NAMALWA (cell line): ENCODE data around the gene EMILIN2.
"Not testable (repeated sequence)": the region's sequence is repeated elsewhere in the genome, so short reads cannot be mapped to it uniquely, and the experiment has no call there.

Experiments
- DNase-seq: peaks from one replicate; pipeline ENCODE4 v3.0.0-alpha.2; 2015; ENCODE audit warnings: low spot score

EMILIN2 gene

GRCh38 chr18:2915486-2915885 lies 68.7 kb downstream of the EMILIN2 start:
- DNase-seq: not testable (repeated sequence)

- no peak for DNase-seq
Measured at GRCh38 chr18:2916184-2916583, 69.4 kb downstream of the EMILIN2 start.

- peak; percentile 82 for DNase-seq
Measured at GRCh38 chr18:2917259-2918047, 70.6 kb downstream of the EMILIN2 start.

DNA sequence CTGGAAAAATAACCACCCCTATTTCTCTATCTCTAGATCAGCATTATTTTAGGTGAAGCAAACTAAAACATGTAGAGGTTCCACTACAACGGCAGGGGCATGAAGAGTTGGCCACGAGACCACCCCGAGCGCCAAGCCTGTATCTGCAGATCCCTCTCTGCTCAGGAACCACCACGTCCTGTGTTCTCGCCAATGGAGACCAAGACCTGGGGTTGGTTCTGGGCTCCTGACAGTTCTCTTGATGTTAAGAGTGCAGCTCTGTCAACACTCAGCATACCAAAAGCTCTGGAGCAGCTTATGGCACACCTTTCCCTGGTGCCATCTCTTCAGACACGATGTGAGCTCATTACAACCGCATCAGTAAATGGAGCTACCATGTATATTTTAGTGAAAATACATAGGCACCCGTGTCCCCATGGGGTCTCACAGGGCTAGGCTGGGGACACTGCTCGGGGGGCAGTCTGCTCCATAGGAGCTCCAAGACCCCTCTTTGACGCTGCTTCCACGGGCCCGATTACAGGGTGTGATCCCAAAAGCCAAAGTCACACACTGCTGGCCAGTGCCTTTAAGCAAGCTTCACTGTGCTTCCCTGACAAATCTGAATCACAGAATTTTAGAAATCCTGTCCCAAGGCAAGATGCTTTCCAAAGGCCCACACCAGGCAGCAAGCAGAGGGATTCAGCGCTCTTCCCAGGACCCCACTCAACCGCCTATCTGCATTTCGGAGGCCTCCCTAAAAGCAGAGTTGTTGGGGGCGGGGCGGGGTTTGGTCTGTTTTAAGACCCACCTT lies 72.2 kb downstream of the EMILIN2 start:
- DNase-seq: no peak

- DNase-seq: no peak
Measured at GRCh38 chr18:2919600-2919999, 72.8 kb downstream of the EMILIN2 start.

- no peak for DNase-seq
Measured at GRCh38 chr18:2920027-2920426, 73.2 kb downstream of the EMILIN2 start.

GRCh38 chr18:2920546-2921343 lies 73.9 kb downstream of the EMILIN2 start:
- DNase-seq: no peak

DNA sequence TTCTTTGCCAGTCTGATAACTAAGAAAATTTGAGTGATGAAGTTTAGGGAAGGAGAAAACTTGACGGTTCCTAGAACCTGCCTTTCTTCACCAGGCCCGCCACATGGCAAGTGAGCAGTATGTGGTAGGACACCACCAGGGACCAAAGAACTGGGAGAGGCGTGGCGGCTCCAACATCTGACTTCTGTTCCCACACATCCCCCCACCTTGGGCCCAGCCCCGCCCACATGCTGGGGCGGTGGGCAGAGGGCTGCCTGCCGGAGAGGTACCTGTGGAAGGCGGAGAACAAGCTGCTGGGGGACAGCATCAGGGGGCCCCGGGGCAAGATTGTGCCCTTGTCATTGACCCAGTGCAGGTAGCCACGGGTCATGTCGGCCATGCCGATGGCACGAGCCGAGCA lies 75.0 kb downstream of the EMILIN2 start:
- DNase-seq: no peak

GRCh38 chr18:2923464-2923863 lies 76.7 kb downstream of the EMILIN2 start:
- no peak for DNase-seq

DNA sequence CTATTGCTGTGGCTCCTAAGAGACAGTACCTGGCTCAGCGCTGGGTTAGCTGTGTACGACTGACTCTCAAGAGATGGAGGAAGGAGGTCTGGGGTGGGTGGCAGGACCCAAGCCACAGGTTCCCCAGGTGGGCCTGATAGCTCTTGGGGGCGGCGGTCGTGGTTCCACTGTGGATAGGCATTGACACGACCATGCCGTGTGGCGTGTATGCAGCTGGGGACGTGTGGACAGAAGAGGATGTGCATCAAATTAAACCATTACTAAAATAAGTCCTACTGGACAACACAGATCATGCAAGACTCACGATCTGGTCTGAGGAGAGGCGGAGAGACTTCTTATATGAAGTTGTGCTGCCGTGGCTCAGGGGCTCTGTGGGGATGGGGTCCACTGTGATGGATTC lies 78.1 kb downstream of the EMILIN2 start:
- no peak for DNase-seq

DNA sequence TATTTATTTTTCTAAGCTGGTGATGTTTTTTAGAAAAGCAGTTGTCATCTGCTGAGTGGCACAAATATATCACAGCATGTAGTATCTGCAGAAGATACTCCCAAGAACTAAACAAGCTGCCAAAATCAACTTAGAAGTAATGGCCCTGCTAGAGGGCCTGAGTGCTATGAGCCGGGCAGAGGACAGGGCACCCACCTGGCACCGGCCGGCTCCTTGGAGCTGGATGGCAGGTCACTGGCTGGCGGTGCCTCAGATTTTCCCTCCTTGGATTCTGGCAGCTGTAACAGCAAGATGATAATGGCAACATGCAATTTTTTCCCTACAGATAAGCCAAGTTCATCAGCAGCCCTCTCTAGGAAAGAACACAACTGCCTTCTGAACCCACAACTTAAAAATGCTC lies 79.7 kb downstream of the EMILIN2 start:
- DNase-seq: no peak

DNA sequence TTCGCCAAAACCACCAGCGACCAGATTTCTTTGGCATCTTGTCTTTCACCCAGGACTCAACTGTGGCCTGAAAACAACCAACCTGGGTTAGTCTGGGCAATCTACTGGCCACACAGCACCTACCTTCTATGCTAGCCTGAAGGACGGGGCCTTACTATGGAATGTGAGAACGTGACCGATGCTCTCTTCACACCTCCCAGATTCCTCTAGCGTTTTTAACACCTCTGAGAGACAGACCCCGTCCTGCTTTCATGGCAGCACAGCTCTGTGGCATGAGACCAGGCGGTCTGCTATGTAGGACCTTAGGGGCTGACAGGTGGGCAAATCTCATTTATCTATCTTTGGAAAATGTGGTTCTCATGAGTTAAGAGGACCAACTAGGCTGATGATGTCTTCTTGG lies 80.9 kb downstream of the EMILIN2 start:
- DNase-seq: no peak

DNA sequence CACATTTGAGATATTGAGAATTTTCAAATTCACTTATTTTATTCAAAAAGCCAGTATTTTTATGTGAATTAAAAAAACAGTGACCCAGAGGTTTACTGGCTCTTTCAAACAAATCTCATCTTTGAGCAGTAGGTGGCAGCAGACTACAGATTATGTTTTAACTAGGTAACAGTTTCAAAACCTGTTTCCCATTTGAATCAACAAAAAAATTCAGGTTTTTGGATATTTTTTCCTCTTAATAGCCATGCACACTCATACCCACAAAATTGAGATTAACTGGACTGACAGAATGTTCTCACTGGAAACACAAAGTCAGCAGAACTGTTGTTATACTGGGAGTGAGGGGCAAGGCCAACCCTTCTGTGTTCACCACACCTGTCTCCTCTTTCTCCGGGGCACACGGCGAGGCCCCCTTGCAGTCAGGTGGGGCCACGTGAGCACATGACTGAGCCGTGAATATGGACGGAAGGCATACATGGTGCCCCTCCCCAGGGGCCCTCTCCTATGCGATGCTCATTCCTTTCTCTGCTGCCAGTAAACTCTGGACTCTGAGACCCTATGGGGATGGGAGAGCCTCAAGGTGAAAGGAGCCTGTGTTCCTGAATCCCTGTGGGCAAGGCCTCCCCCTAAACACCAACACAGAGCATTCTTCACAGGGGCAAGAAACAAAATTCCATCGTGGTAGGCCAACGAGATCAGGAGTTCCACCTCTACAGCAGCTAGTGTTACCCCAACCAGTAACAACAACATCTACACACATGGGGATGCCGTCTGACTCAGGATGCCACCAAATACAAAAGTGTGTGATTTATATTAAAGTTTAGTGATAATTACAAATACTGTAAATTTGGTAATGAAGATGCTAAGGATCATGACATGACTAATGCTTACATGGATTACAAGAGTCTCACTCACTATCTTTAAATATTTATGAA lies 85.7 kb downstream of the EMILIN2 start:
- peak; percentile 79 for DNase-seq

DNA sequence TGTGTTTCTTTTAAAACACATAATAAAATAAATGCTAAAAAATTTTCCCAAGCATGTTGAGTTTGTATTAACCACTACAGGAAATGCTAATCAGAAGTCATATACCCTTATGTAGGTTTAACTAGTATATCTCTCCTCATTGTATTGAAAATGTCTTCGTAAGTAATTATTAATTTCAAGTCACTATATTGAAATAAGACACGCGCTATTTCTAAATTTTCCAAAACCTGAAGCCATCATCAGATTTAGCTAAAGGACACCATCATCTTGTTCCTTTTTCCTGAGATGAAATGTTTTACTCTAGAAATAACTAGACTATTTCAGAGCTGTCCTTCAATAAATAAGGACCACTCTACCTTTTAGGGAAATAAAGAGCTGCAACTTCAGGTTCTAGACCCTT lies 87.2 kb downstream of the EMILIN2 start:
- no peak for DNase-seq

DNA sequence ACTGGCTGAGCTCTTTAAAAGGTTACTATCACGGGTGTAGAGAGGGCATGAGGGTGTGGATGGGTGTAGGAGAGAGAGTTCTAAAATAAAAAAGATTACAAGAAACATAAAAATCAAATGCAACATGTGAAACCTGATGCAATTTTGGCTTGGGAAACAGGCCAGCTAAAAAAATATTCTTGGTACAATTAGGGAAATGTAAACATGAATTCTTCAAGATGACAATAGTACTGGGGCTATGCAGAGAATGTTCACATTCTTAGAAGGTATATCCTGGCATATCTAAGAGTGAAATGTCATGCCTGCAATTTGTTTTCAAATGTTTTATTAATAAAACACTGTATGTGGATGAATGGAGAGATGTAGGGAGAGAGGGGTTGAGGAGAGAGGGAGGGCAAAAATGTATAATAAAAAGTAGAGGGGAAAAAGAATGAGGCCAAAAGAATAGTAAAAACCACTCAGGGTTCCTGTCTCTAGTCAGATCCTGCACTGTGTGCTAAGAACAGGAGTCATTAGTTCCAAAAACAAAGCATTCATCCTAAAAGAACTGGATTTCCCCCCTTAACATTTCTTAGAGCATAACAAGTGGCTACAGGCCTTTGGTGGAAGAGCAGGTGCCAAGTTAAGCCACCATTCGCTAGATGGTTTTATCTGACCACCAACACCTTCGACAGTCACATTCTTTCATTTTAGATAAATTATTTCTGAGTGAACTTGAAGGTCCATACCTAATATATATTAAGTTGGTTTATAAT lies 88.8 kb downstream of the EMILIN2 start:
- DNase-seq: no peak

- no peak for DNase-seq
Measured at GRCh38 chr18:2939317-2939716, 92.5 kb downstream of the EMILIN2 start.

DNA sequence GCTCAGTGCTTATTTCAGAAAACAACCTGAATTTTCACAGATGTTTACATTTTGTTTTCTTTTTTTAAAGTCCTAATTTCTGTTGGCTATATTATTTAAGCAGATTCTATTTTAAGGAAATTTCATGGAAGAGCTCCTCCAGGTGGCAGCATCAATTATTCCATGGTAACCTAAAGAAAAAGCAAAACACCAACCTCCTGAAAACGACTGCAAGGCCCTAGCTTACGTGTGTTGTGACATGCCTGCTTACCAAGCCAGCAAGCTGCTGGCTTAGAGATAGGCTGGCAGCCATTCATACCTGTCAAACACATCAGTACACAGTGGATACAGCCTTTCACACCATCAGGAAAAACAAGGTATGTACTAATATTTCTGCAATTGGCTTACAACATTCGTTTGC lies 101.2 kb downstream of the EMILIN2 start:
- no peak for DNase-seq

DNA sequence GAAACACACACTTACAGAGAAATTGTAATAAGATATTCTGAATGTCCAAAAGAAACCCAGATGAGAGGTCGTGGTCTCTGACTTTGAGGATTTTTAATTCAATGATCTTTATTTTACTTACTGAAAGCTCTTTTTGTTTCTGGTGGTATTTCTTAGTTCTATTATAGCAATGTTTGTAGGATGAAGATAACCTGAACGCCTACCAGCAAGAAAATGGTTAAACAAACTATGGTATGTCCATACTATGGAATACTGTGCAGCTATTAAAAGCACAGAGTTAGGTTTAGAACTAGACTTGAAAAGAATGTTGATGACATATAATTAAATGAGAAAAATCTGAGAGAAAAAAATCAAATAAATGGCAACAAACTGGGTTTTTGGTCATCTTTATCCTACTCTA lies 105.8 kb downstream of the EMILIN2 start:
- no peak for DNase-seq

DNA sequence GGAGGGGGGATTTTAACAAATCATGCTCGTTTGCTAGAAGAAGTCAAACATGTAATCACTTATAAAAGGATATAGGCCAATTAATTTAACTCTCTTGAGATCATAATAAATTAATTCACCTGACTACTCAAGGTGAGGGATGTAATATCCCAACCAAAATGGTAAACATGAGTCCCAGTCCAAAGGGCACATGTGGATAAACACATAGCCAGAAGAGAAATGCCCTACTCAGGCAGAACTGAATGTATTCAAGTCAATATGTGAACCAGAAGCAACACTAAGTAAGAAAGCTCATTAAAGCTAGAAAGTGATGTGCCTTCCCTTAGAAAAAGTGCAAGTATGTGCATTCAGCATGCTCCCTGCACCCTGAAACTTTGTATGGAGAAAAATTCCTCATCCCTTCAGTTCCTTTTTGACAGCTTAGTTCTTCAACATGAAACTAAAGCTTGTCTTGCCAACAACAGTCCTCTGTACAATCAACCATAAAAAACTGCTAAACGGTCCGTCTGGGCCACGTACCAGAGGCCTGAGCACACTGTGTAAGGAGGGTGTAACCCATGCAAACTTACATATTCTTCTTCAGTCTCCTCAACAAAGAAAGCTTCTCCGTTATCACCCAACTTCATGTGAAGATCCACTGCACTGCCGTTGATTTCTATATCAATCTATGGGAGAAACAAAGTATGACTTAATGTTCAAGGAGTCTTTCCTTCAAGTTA lies 107.3 kb downstream of the EMILIN2 start:
- DNase-seq: no peak
